HCT116 (cell line): ENCODE data around the gene TGFBI. TPM values are rescaled to one million over a fixed set of nuclear protein-coding genes. Genes with fewer than 3 reads are reported as not detected.

Experiments used
- ATAC-seq: fragments of 200-7000 bp; cut with Tn5 transposase; 2 replicates; pipeline ENCODE4 v1.9.1; 2020; ENCODE audit warnings: mild to moderate bottlenecking, moderate library complexity
- BruUV-seq: library from RNA; stranded (reverse); fragments of 400-500 nt; replicated peaks from 2 replicates; lab custom pipeline; 2021; lab: Mats Ljungman, UMichigan
- CTCF ChIA-PET: fragments of 300-600 bp; sonication (Branson Sonifier 250); formaldehyde crosslinking; loops from one replicate; lab custom pipeline; 2021; ENCODE audit warnings: antibody characterized with exemption; lab: Charles Lee
- POLR2A ChIA-PET: fragments of 300-600, 350-600 bp; sonication (Branson Sonifier 250); formaldehyde crosslinking; loops from one replicate; lab custom pipeline; 2021; ENCODE audit warnings: antibody characterized with exemption; lab: Charles Lee
- RAD21 ChIA-PET, 2 experiments: fragments of 300-600 bp; sonication (Branson Sonifier 250); formaldehyde crosslinking; loops; one replicate each; lab custom pipeline; 2023; ENCODE audit warnings: low total read pairs in 2 of 2; ENCODE audit not compliant: uncharacterized antibody in 2 of 2, unreplicated experiment in 2 of 2, low non-redundant PET in 1 of 2; lab: Charles Lee
- DNase-seq: peaks from one replicate; pipeline ENCODE4 v3.0.0-alpha.2; 2010; ENCODE audit warnings: low read depth, low spot score
- H2AFZ ChIP-seq: fragments of 200-600 bp; shearing (Covaris generic), sonication (generic); 2 replicates; pipeline ENCODE4 v1.6.1; 2017; ENCODE audit warnings: low read depth, mixed run types, mixed read lengths, antibody characterized with exemption, low read length; ENCODE audit not compliant: poor library complexity, severe bottlenecking
- H3K27ac ChIP-seq: 2 replicates; pipeline ENCODE4 v1.5.1; 2012; ENCODE audit warnings: low read depth, low read length
- H3K27me3 ChIP-seq: fragments of 200-600 bp; sonication (generic); 2 replicates; pipeline ENCODE4 v1.6.1; 2016; ENCODE audit warnings: mixed run types, low read length, mixed read lengths; ENCODE audit not compliant: insufficient read depth
- H3K36me3 ChIP-seq, 2 experiments: fragments of 200-500 bp in 1 of 2; fragments of 200-600 bp in 1 of 2; sonication (Bioruptor generic) in 1 of 2; sonication (generic) in 1 of 2; 2 replicates each; pipeline versions ENCODE4 v1.5.1 to v1.6.1; 2014 to 2016; ENCODE audit warnings: low read length in 2 of 2, inconsistent platforms in 1 of 2, mixed read lengths in 1 of 2, mixed run types in 1 of 2; ENCODE audit not compliant: insufficient read depth in 2 of 2, control insufficient read depth in 1 of 2
- H3K4me1 ChIP-seq, 2 experiments: fragments of 200-600 bp in 1 of 2; sonication (generic) in 1 of 2; 2 replicates each; pipeline versions ENCODE4 v1.5.1 to v1.6.1; 2012 to 2017; ENCODE audit warnings: low read length in 2 of 2, inconsistent platforms in 1 of 2, mild to moderate bottlenecking in 1 of 2, mixed read lengths in 1 of 2, mixed run types in 1 of 2, moderate library complexity in 1 of 2; ENCODE audit not compliant: insufficient read depth in 2 of 2, control insufficient read depth in 1 of 2
- H3K4me2 ChIP-seq: fragments of 200-600 bp; sonication (generic); 2 replicates; pipeline ENCODE4 v1.6.1; 2017; ENCODE audit warnings: mixed run types, low read length, mixed read lengths
- H3K4me3 ChIP-seq, 2 experiments: fragments of 200-600 bp in 1 of 2; sonication (generic) in 1 of 2; replicated peaks in 1 of 2; 2 replicates each; pipeline ENCODE4 v1.5.1; 2011 to 2016; ENCODE audit warnings: low read length in 2 of 2, control low read depth in 1 of 2, low read depth in 1 of 2, mild to moderate bottlenecking in 1 of 2, mixed read lengths in 1 of 2, mixed run types in 1 of 2
- H3K79me2 ChIP-seq: fragments of 200-600 bp; sonication (generic); 2 replicates; pipeline ENCODE4 v1.6.1; 2017; ENCODE audit warnings: mild to moderate bottlenecking, mixed run types, low read length, moderate library complexity, mixed read lengths; ENCODE audit not compliant: insufficient read depth
- H3K9ac ChIP-seq: fragments of 200-600 bp; sonication (generic); 2 replicates; pipeline ENCODE4 v1.6.1; 2016; ENCODE audit warnings: low read length, mixed read lengths
- H3K9me2 ChIP-seq: fragments of 200-600 bp; sonication (generic), shearing (Covaris generic); 2 replicates; pipeline ENCODE4 v1.6.1; 2017; ENCODE audit warnings: mixed run types, mild to moderate bottlenecking, moderate library complexity; ENCODE audit not compliant: insufficient read depth
- H3K9me3 ChIP-seq, 2 experiments: fragments of 200-500 bp in 1 of 2; fragments of 200-600 bp in 1 of 2; sonication (Bioruptor generic) in 1 of 2; sonication (generic) in 1 of 2; 2 replicates each; pipeline ENCODE4 v1.6.1; 2014 to 2017; ENCODE audit warnings: low read length in 2 of 2, mixed read lengths in 2 of 2, inconsistent platforms in 1 of 2, low read depth in 1 of 2, mild to moderate bottlenecking in 1 of 2, mixed run types in 1 of 2, moderate library complexity in 1 of 2; ENCODE audit not compliant: control insufficient read depth in 1 of 2, insufficient read depth in 1 of 2
- H4K20me1 ChIP-seq: fragments of 200-600 bp; sonication (generic), shearing (Covaris generic); 2 replicates; pipeline ENCODE4 v1.6.1; 2017; ENCODE audit warnings: mixed run types, mild to moderate bottlenecking, moderate library complexity; ENCODE audit not compliant: insufficient read depth
- CBX3 ChIP-seq: IDR thresholded peaks from 2 replicates; pipeline ENCODE4 v1.6.1; 2012; ENCODE audit warnings: low read depth
- CEBPB ChIP-seq: IDR thresholded peaks from 2 replicates; pipeline ENCODE4 v1.6.1; 2012; ENCODE audit warnings: low read depth
- EGR1 ChIP-seq: IDR thresholded peaks from 2 replicates; pipeline ENCODE4 v1.6.1; 2012; ENCODE audit warnings: low read depth
- ELF1 ChIP-seq: IDR thresholded peaks from 2 replicates; pipeline ENCODE4 v1.6.1; 2012; ENCODE audit warnings: low read depth, borderline replicate concordance
- POLR2AphosphoS5 ChIP-seq: IDR thresholded peaks from 2 replicates; pipeline ENCODE4 v1.6.1; 2011; ENCODE audit warnings: mild to moderate bottlenecking, low read depth, low read length, moderate library complexity
- SIN3A ChIP-seq: IDR thresholded peaks from 2 replicates; pipeline ENCODE4 v1.6.1; 2012; ENCODE audit warnings: low read depth
- SP1 ChIP-seq: IDR thresholded peaks from 2 replicates; pipeline ENCODE4 v1.6.1; 2012; ENCODE audit warnings: low read depth
- YY1 ChIP-seq: IDR thresholded peaks from 2 replicates; pipeline ENCODE4 v1.6.1; 2011; ENCODE audit warnings: low read length, low read depth, moderate library complexity, mild to moderate bottlenecking; ENCODE audit not compliant: insufficient replicate concordance; ENCODE audit errors: extremely low read depth
- ZFX ChIP-seq: fragments of 450-650 bp; IDR thresholded peaks from 2 replicates; pipeline ENCODE4 v1.6.1; 2017
- ZNF274 ChIP-seq: fragments of 200-500 bp; sonication (Bioruptor generic); IDR thresholded peaks from 2 replicates; pipeline ENCODE4 v1.6.1; 2014; ENCODE audit warnings: mild to moderate bottlenecking, low read depth, low read length, inconsistent platforms
- intact Hi-C: fragments of 100-400 bp; cut with micrococcal nuclease; formaldehyde crosslinking; loops from 2 replicates; pipeline ENCODE4 v1.10.0; 2022
- total RNA-seq: library from RNA; stranded (reverse); gene quantifications from one replicate; pipeline ENCODE4 v1.2.1, GENCODE V29; 2021; ENCODE audit not compliant: unreplicated experiment
- TF ChIP-seq, protein P1 (sequence below): IDR thresholded peaks from 2 replicates; pipeline ENCODE4 v1.6.1; 2011; ENCODE audit warnings: mild to moderate bottlenecking, low read length, moderate library complexity; ENCODE audit not compliant: insufficient replicate concordance; ENCODE audit errors: extremely low read depth
- TF ChIP-seq, protein P2 (sequence below): IDR thresholded peaks from 2 replicates; pipeline ENCODE4 v1.6.1; 2012
- TF ChIP-seq, protein P3 (sequence below), 3 experiments: fragments of 200-600 bp in 1 of 3; sonication (generic) in 1 of 3; IDR thresholded peaks in 2 of 3; conservative IDR thresholded peaks in 1 of 3; 2 replicates each; pipeline ENCODE4 v1.5.1; 2012 to 2017; ENCODE audit warnings: low read depth in 2 of 3, low read length in 2 of 3, antibody characterized with exemption in 1 of 3, borderline replicate concordance in 1 of 3, control low read depth in 1 of 3, mild to moderate bottlenecking in 1 of 3, mixed read lengths in 1 of 3, mixed run types in 1 of 3, moderate library complexity in 1 of 3; ENCODE audit not compliant: insufficient read depth in 1 of 3
- TF ChIP-seq, protein P4 (sequence below): IDR thresholded peaks from 2 replicates; pipeline ENCODE4 v1.6.1; 2012; ENCODE audit warnings: low read depth

TGFBI gene
- total RNA-seq, 1 experiment from 2014 or later, result 0.64 TPM

DNA sequence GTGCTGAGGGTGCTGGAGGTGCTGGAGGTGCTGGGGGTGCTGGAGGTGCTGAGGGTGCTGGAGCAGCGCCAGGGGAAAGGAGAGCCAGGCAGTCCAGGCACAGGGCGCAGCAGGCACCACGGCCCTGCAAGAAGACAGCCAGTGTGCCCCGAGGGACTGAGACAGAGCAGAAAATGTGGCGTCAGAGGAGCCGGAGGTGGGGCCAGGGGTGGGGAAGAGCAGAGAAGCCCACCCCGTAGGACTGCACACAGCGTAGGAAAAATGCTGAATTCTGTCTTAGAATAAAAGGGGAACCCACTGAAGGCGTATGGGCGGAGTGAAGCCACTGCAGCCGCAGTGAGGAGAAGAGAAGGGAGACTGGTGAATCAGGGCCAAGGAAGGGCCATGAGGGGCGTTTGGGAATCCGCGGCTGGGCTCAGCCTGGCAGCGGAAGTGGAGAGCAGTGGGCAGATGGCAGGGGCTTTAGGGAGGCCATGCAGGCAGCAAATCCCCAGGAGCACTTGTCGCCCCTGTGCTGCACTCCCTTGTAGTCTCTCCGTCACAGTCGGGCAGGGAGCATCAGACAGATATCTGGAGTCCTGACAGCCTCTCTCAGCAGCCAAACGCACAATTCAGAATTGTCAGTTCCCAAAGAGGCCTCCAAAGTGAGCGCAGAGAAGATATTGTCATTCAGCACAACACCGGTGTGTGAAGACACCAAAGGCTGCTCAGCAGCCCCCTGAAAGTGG is 38.1 kb upstream of the TGFBI start:
- Histone ChIP-seq H3K79me2 (no peaks in the 10 kb centered on the region), H3K27me3 (peaks cover 51% of the 10 kb centered on the region; the same call in 1 of the 2 replicates), H2AFZ (no peak overlapping the region), H3K27ac (no peak overlapping the region), H4K20me1 (no peaks in the 10 kb centered on the region), H3K9me3 (no peaks in the 10 kb centered on the region), H3K4me1 (no peaks in the 10 kb centered on the region), H3K4me3 (no peak overlapping the region), H3K4me2 (no peak overlapping the region), H3K9me2 (no peaks in the 10 kb centered on the region), H3K36me3 (no peaks in the 10 kb centered on the region), H3K9ac (no peak overlapping the region)
- TF ChIP-seq ELF1 (no peak), CEBPB (no peak), YY1 (no peak), EGR1 (no peak), ZNF274 (no peak), SP1 (no peak), CBX3 (no peak), ZFX (no peak), POLR2AphosphoS5 (no peak), SIN3A (no peak)
- TF ChIP-seq, protein P1, sequence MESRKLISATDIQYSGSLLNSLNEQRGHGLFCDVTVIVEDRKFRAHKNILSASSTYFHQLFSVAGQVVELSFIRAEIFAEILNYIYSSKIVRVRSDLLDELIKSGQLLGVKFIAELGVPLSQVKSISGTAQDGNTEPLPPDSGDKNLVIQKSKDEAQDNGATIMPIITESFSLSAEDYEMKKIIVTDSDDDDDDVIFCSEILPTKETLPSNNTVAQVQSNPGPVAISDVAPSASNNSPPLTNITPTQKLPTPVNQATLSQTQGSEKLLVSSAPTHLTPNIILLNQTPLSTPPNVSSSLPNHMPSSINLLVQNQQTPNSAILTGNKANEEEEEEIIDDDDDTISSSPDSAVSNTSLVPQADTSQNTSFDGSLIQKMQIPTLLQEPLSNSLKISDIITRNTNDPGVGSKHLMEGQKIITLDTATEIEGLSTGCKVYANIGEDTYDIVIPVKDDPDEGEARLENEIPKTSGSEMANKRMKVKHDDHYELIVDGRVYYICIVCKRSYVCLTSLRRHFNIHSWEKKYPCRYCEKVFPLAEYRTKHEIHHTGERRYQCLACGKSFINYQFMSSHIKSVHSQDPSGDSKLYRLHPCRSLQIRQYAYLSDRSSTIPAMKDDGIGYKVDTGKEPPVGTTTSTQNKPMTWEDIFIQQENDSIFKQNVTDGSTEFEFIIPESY, result no peak
- TF ChIP-seq, protein P2, sequence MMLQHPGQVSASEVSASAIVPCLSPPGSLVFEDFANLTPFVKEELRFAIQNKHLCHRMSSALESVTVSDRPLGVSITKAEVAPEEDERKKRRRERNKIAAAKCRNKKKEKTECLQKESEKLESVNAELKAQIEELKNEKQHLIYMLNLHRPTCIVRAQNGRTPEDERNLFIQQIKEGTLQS, result no peak
- TF ChIP-seq, protein P3, sequence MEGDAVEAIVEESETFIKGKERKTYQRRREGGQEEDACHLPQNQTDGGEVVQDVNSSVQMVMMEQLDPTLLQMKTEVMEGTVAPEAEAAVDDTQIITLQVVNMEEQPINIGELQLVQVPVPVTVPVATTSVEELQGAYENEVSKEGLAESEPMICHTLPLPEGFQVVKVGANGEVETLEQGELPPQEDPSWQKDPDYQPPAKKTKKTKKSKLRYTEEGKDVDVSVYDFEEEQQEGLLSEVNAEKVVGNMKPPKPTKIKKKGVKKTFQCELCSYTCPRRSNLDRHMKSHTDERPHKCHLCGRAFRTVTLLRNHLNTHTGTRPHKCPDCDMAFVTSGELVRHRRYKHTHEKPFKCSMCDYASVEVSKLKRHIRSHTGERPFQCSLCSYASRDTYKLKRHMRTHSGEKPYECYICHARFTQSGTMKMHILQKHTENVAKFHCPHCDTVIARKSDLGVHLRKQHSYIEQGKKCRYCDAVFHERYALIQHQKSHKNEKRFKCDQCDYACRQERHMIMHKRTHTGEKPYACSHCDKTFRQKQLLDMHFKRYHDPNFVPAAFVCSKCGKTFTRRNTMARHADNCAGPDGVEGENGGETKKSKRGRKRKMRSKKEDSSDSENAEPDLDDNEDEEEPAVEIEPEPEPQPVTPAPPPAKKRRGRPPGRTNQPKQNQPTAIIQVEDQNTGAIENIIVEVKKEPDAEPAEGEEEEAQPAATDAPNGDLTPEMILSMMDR (IDR thresholded peaks at IDR 0.05 in 2 of 3, conservative IDR thresholded peaks at IDR 0.05 in 1 of 3; ENCODE audit: borderline replicate concordance in 1 of 3, insufficient read depth in 1 of 3, low read depth in 2 of 3, low read length in 2 of 3), result no peak
- TF ChIP-seq, protein P4, sequence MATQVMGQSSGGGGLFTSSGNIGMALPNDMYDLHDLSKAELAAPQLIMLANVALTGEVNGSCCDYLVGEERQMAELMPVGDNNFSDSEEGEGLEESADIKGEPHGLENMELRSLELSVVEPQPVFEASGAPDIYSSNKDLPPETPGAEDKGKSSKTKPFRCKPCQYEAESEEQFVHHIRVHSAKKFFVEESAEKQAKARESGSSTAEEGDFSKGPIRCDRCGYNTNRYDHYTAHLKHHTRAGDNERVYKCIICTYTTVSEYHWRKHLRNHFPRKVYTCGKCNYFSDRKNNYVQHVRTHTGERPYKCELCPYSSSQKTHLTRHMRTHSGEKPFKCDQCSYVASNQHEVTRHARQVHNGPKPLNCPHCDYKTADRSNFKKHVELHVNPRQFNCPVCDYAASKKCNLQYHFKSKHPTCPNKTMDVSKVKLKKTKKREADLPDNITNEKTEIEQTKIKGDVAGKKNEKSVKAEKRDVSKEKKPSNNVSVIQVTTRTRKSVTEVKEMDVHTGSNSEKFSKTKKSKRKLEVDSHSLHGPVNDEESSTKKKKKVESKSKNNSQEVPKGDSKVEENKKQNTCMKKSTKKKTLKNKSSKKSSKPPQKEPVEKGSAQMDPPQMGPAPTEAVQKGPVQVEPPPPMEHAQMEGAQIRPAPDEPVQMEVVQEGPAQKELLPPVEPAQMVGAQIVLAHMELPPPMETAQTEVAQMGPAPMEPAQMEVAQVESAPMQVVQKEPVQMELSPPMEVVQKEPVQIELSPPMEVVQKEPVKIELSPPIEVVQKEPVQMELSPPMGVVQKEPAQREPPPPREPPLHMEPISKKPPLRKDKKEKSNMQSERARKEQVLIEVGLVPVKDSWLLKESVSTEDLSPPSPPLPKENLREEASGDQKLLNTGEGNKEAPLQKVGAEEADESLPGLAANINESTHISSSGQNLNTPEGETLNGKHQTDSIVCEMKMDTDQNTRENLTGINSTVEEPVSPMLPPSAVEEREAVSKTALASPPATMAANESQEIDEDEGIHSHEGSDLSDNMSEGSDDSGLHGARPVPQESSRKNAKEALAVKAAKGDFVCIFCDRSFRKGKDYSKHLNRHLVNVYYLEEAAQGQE, result no peak
- ATAC-seq (no peak), DNase-seq (no peak)
- ChIA-PET CTCF (interaction anchor here (1.4 kb wide), 1 partner anchor 67 kb away, joined by 5 read pairs; no protein-coding TSS in a partner anchor), POLR2A (no interaction called here), RAD21 (no interaction called here)
- no TSS peak for BruUV-seq
- intact Hi-C loops, result no loop called here
